ENCODE measurements around the gene NT5C. TPM values are rescaled to one million over a fixed set of nuclear protein-coding genes. Genes with fewer than 3 reads are reported as not detected.
"Not testable (repeated sequence)": the region's sequence is repeated elsewhere in the genome, so short reads cannot be mapped to it uniquely, and the experiment has no call there.

NT5C gene
- total and polyA plus RNA-seq, 4 donors = 13.6 to 27.2 (median 24.5) TPM

DNA sequence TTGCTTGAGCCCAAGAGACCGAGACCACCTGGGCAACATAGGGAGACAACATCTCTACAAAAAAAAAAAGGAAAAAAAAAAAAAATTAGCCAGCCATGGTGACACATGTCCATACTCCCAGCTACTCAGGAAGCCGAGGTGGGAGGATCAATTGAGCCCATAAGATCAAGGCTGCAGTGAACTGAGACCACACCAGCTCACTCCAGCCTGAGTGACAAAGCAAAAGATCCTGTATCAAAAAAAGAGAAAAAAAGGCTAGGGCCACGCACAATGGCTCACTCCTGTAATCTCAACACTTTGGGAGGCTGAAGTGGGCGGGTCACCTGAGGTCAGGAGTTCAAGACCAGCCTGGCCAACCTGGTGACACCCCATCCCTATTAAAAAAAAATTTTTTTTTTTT lies 37.5 kb upstream of the NT5C start:
- Histone ChIP-seq H3K36me3 (ENCODE audit: control insufficient read depth in 4 of 4, insufficient read depth in 3 of 4, low read depth in 1 of 4, low read length in 3 of 4) (peaks cover 10 to 34% (median 22%) of the 10 kb centered on the region in 4 donors), H3K9me3 (ENCODE audit: control insufficient read depth in 4 of 4, low read length in 3 of 4) (no peaks in the 10 kb centered on the region), H3K9ac (ENCODE audit: low read depth in 1 of 2, low read length in 2 of 2) (no peak overlapping the region), H3K4me3 (ENCODE audit: low read depth in 1 of 3, low read length in 3 of 3) (no peak overlapping the region), H3K27me3 (ENCODE audit: control insufficient read depth in 4 of 4, insufficient read depth in 4 of 4, low read length in 3 of 4) (no peaks in the 10 kb centered on the region), H3K27ac (ENCODE audit: low read depth in 1 of 2, low read length in 2 of 2) (no peak overlapping the region), H3K4me1 (ENCODE audit: control insufficient read depth in 4 of 4, insufficient read depth in 4 of 4, low read length in 3 of 4) (no peaks in the 10 kb centered on the region)
- TF ChIP-seq HNF4A (conservative IDR thresholded peaks at IDR 0.05) = no peak
- TF ChIP-seq, protein P1, sequence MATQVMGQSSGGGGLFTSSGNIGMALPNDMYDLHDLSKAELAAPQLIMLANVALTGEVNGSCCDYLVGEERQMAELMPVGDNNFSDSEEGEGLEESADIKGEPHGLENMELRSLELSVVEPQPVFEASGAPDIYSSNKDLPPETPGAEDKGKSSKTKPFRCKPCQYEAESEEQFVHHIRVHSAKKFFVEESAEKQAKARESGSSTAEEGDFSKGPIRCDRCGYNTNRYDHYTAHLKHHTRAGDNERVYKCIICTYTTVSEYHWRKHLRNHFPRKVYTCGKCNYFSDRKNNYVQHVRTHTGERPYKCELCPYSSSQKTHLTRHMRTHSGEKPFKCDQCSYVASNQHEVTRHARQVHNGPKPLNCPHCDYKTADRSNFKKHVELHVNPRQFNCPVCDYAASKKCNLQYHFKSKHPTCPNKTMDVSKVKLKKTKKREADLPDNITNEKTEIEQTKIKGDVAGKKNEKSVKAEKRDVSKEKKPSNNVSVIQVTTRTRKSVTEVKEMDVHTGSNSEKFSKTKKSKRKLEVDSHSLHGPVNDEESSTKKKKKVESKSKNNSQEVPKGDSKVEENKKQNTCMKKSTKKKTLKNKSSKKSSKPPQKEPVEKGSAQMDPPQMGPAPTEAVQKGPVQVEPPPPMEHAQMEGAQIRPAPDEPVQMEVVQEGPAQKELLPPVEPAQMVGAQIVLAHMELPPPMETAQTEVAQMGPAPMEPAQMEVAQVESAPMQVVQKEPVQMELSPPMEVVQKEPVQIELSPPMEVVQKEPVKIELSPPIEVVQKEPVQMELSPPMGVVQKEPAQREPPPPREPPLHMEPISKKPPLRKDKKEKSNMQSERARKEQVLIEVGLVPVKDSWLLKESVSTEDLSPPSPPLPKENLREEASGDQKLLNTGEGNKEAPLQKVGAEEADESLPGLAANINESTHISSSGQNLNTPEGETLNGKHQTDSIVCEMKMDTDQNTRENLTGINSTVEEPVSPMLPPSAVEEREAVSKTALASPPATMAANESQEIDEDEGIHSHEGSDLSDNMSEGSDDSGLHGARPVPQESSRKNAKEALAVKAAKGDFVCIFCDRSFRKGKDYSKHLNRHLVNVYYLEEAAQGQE (IDR thresholded peaks at IDR 0.05) = no peak
- TF ChIP-seq, protein P2, sequence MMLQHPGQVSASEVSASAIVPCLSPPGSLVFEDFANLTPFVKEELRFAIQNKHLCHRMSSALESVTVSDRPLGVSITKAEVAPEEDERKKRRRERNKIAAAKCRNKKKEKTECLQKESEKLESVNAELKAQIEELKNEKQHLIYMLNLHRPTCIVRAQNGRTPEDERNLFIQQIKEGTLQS (IDR thresholded peaks at IDR 0.05) = no peak
- TF ChIP-seq, protein P3, sequence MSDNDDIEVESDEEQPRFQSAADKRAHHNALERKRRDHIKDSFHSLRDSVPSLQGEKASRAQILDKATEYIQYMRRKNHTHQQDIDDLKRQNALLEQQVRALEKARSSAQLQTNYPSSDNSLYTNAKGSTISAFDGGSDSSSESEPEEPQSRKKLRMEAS (IDR thresholded peaks at IDR 0.05) = no peak
- TF ChIP-seq TAF1 (conservative IDR thresholded peaks at IDR 0.05) = no peak
- TF ChIP-seq EGR1 (IDR thresholded peaks at IDR 0.05; ENCODE audit: low read depth in 2 of 2) = no peak
- TF ChIP-seq FOXA2 (IDR thresholded peaks at IDR 0.05) = no peak
- no peak for TF ChIP-seq HNF4G (IDR thresholded peaks at IDR 0.05)
- TF ChIP-seq YY1 (IDR thresholded peaks at IDR 0.05) = no peak
- TF ChIP-seq RXRA (IDR thresholded peaks at IDR 0.05) = no peak
- no peak for TF ChIP-seq JUND (IDR thresholded peaks at IDR 0.05)
- TF ChIP-seq, protein P4, sequence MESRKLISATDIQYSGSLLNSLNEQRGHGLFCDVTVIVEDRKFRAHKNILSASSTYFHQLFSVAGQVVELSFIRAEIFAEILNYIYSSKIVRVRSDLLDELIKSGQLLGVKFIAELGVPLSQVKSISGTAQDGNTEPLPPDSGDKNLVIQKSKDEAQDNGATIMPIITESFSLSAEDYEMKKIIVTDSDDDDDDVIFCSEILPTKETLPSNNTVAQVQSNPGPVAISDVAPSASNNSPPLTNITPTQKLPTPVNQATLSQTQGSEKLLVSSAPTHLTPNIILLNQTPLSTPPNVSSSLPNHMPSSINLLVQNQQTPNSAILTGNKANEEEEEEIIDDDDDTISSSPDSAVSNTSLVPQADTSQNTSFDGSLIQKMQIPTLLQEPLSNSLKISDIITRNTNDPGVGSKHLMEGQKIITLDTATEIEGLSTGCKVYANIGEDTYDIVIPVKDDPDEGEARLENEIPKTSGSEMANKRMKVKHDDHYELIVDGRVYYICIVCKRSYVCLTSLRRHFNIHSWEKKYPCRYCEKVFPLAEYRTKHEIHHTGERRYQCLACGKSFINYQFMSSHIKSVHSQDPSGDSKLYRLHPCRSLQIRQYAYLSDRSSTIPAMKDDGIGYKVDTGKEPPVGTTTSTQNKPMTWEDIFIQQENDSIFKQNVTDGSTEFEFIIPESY (IDR thresholded peaks at IDR 0.05) = no peak
- no peak for TF ChIP-seq GABPA (IDR thresholded peaks at IDR 0.05 in 1 of 2, conservative IDR thresholded peaks at IDR 0.05 in 1 of 2)
- TF ChIP-seq FOXA1 (IDR thresholded peaks at IDR 0.05) = no peak
- no peak for TF ChIP-seq NR2F2 (IDR thresholded peaks at IDR 0.05)
- TF ChIP-seq SP1 (IDR thresholded peaks at IDR 0.05) = no peak
- TF ChIP-seq, protein P5, sequence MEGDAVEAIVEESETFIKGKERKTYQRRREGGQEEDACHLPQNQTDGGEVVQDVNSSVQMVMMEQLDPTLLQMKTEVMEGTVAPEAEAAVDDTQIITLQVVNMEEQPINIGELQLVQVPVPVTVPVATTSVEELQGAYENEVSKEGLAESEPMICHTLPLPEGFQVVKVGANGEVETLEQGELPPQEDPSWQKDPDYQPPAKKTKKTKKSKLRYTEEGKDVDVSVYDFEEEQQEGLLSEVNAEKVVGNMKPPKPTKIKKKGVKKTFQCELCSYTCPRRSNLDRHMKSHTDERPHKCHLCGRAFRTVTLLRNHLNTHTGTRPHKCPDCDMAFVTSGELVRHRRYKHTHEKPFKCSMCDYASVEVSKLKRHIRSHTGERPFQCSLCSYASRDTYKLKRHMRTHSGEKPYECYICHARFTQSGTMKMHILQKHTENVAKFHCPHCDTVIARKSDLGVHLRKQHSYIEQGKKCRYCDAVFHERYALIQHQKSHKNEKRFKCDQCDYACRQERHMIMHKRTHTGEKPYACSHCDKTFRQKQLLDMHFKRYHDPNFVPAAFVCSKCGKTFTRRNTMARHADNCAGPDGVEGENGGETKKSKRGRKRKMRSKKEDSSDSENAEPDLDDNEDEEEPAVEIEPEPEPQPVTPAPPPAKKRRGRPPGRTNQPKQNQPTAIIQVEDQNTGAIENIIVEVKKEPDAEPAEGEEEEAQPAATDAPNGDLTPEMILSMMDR (IDR thresholded peaks at IDR 0.05; ENCODE audit: low read depth, low read length, missing input control) = no peak
- TF ChIP-seq RAD21 (IDR thresholded peaks at IDR 0.05) = no peak
- 83% methylated on average over 4 of the region's 4 CpGs for WGBS
- no peak for DNase-seq (ENCODE audit: low spot score)

DNA sequence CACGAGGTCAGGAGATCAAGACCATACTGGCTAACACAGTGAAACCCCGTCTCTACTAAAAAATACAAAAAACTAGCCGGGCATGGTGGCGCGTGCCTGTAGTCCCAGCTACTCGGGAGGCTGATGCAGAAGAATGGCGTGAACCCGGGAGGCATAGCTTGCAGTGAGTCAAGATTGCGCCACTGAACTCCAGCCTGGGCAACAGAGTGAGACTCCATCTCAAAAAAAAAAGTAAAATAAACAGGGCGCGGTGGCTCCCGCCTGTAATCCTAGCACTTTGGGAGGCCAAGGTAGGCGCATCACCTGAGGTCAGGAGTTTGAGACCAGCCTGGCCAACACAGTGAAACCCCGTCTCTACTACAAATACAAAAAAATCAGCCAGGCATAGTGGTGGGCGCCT lies 33.1 kb upstream of the NT5C start:
- DNase-seq (ENCODE audit: low spot score); H3K4me3 ChIP-seq (ENCODE audit: low read depth in 1 of 3, low read length in 3 of 3); H3K27ac ChIP-seq (ENCODE audit: low read depth in 1 of 2, low read length in 2 of 2); H3K4me1 ChIP-seq (ENCODE audit: control insufficient read depth in 4 of 4, insufficient read depth in 4 of 4, low read length in 3 of 4); H3K27me3 ChIP-seq (ENCODE audit: control insufficient read depth in 4 of 4, insufficient read depth in 4 of 4, low read length in 3 of 4); H3K9ac ChIP-seq (ENCODE audit: low read depth in 1 of 2, low read length in 2 of 2); H3K9me3 ChIP-seq (ENCODE audit: control insufficient read depth in 4 of 4, low read length in 3 of 4): not testable (repeated sequence)
- WGBS = 97% methylated on average over 15 of the region's 15 CpGs
- H3K36me3 ChIP-seq (ENCODE audit: control insufficient read depth in 4 of 4, insufficient read depth in 3 of 4, low read depth in 1 of 4, low read length in 3 of 4) = peaks cover 10 to 16% (median 13%) of the 10 kb centered on the region in 4 donors

Measured in liver (tissue), 9 donors.